GM12864 (cell line): ENCODE measurements around the gene ZNF445.
"Not testable (repeated sequence)": the region's sequence is repeated elsewhere in the genome, so short reads cannot be mapped to it uniquely, and the experiment has no call there.

Experiments used
- DNase-seq: peaks from one replicate; pipeline ENCODE4 v3.0.0-alpha.2; 2011; ENCODE audit warnings: low read depth
- H3K4me3 ChIP-seq: 2 replicates; pipeline ENCODE4 v1.5.1; 2011; ENCODE audit warnings: mild to moderate bottlenecking, low read depth, low read length, control low read depth
- CTCF ChIP-seq: IDR thresholded peaks from 2 replicates; pipeline ENCODE4 v1.5.1; 2011; ENCODE audit warnings: low read depth, mild to moderate bottlenecking, moderate library complexity, low read length, control low read depth, inconsistent platforms; ENCODE audit errors: missing control alignments

Gene ZNF445

GRCh38 chr3:44421280-44421679 lies 56.2 kb downstream of the ZNF445 start:
- H3K4me3 ChIP-seq: no peak overlapping the region
- no peak for TF ChIP-seq CTCF
- DNase-seq: no peak

GRCh38 chr3:44420676-44421075 lies 56.8 kb downstream of the ZNF445 start:
- no peak overlapping the region for H3K4me3 ChIP-seq

GRCh38 chr3:44419923-44420650 lies 57.4 kb downstream of the ZNF445 start:
- TF ChIP-seq CTCF: no peak
- no peak overlapping the region for H3K4me3 ChIP-seq
- no peak for DNase-seq

More at GRCh38 chr3:44420676-44421075, 56.8 kb downstream of the ZNF445 start:
- no peak for DNase-seq
- no peak for TF ChIP-seq CTCF

- no peak overlapping the region for H3K4me3 ChIP-seq
- no peak for TF ChIP-seq CTCF
- DNase-seq: no peak
These were observed 58.2 kb downstream of the ZNF445 start for GRCh38 chr3:44419116-44419922.

GRCh38 chr3:44418549-44418948 lies 58.9 kb downstream of the ZNF445 start:
- DNase-seq: no peak
- TF ChIP-seq CTCF: peak; percentile 60
- H3K4me3 ChIP-seq: no peak overlapping the region

- DNase-seq, H3K4me3 ChIP-seq: not testable (repeated sequence)
These were observed 59.4 kb downstream of the ZNF445 start for GRCh38 chr3:44418118-44418517.

- H3K4me3 ChIP-seq: no peak overlapping the region
- no peak for TF ChIP-seq CTCF
- no peak for DNase-seq
These were observed 61.1 kb downstream of the ZNF445 start for GRCh38 chr3:44416031-44417030.
